ENCODE data around the gene TMIE.
"Not testable (repeated sequence)": the region's sequence is repeated elsewhere in the genome, so short reads cannot be mapped to it uniquely, and the experiment has no call there.

TMIE gene

GRCh38 chr3:46685446-46685845 lies 15.7 kb upstream of the TMIE start:
- no peak for DNase-seq (ENCODE audit: low read depth, low spot score)

- no peak for DNase-seq (ENCODE audit: low read depth, low spot score)
These were observed 10.4 kb upstream of the TMIE start for GRCh38 chr3:46690798-46691197.

- DNase-seq (ENCODE audit: low read depth, low spot score), result no peak
These were observed 8.6 kb upstream of the TMIE start for GRCh38 chr3:46692566-46692990.

GRCh38 chr3:46693038-46693891 lies 7.9 kb upstream of the TMIE start, which contains the start of gene ALS2CL:
Gene ALS2CL, minus strand, starts transcription at chr3:46693679. Its CDS starts 4,239 bp downstream, at chr3:46689440.
- peak; percentile 39 for DNase-seq (ENCODE audit: low read depth, low spot score)

- DNase-seq (ENCODE audit: low read depth, low spot score), result peak; percentile 17
These were observed 7.3 kb upstream of the TMIE start for GRCh38 chr3:46693892-46694226.

- DNase-seq (ENCODE audit: low read depth, low spot score), result no peak
These were observed 6.7 kb upstream of the TMIE start for GRCh38 chr3:46694520-46694919.

- peak; percentile 24 for DNase-seq (ENCODE audit: low read depth, low spot score)
These were observed 5.8 kb upstream of the TMIE start for GRCh38 chr3:46695177-46695961.

GRCh38 chr3:46695962-46696894 lies 5.0 kb upstream of the TMIE start:
- no peak for DNase-seq (ENCODE audit: low read depth, low spot score)

- no peak for DNase-seq (ENCODE audit: low read depth, low spot score)
These were observed 1.3 kb upstream of the TMIE start for GRCh38 chr3:46699676-46700523.

- DNase-seq (ENCODE audit: low read depth, low spot score), result no peak
These were observed 420 bp upstream of the TMIE start for GRCh38 chr3:46700772-46701171.

- no peak for DNase-seq (ENCODE audit: low read depth, low spot score)
These were observed 1.2 kb downstream of the TMIE start for GRCh38 chr3:46702246-46703012.

GRCh38 chr3:46703013-46703520 lies 1.9 kb downstream of the TMIE start:
- no peak for DNase-seq (ENCODE audit: low read depth, low spot score)

- DNase-seq (ENCODE audit: low read depth, low spot score), result not testable (repeated sequence)
These were observed 3.2 kb downstream of the TMIE start for GRCh38 chr3:46704346-46704745.

GRCh38 chr3:46705022-46705530 lies 3.9 kb downstream of the TMIE start:
- DNase-seq (ENCODE audit: low read depth, low spot score), result peak; percentile 35

- DNase-seq (ENCODE audit: low read depth, low spot score), result no peak
These were observed 4.8 kb downstream of the TMIE start for GRCh38 chr3:46705751-46706552.

GRCh38 chr3:46706771-46707582 lies 5.8 kb downstream of the TMIE start:
- no peak for DNase-seq (ENCODE audit: low read depth, low spot score)

- no peak for DNase-seq (ENCODE audit: low read depth, low spot score)
These were observed 6.4 kb downstream of the TMIE start for GRCh38 chr3:46707601-46708011.

Measured in activated CD4-positive, CD25-positive, alpha-beta regulatory T cell treated with anti-CD3 and anti-CD28 coated beads, Interleukin-2, amount 50 U/mL, for 16 hours (primary cell).